Measurements from ENCODE around the gene SRPRB.

GRCh38 chr3:133779626-133780203, 25.9 kb upstream of the SRPRB start:
- TF ChIP-seq CTCF (IDR thresholded peaks at IDR 0.05; ENCODE audit: insufficient read depth, low read length) (no peak), GABPA (IDR thresholded peaks at IDR 0.05; ENCODE audit: low read depth) (no peak), POLR2AphosphoS5 (IDR thresholded peaks at IDR 0.05; ENCODE audit: low read depth) (no peak), SPI1 (IDR thresholded peaks at IDR 0.05; ENCODE audit: borderline replicate concordance, low read depth) (no peak), REST (IDR thresholded peaks at IDR 0.05; ENCODE audit: insufficient replicate concordance, low read depth) (no peak)

Measured in HL-60 (cell line).